Neural progenitor cell (in vitro differentiated cells): Measurements from ENCODE around the gene TIAM1. TPM values are rescaled to one million over a fixed set of nuclear protein-coding genes. Genes with fewer than 3 reads are reported as not detected.

Experiments used
- DNase-seq: peaks from one replicate; pipeline ENCODE4 v3.0.0-alpha.2; 2016; ENCODE audit warnings: low spot score
- H2AFZ ChIP-seq: fragments of 200-600 bp; sonication (generic); replicated peaks from 2 replicates; pipeline ENCODE4 v1.6.1; 2016; ENCODE audit warnings: antibody characterized with exemption
- H3F3A ChIP-seq: fragments of 200-600 bp; sonication (generic); 2 replicates; pipeline ENCODE4 v1.6.1; 2016; ENCODE audit warnings: antibody characterized with exemption, low read depth
- H3K27ac ChIP-seq: fragments of 200-600 bp; sonication (generic); 2 replicates; pipeline ENCODE4 v1.5.1; 2016; ENCODE audit warnings: mild to moderate bottlenecking
- H3K27me3 ChIP-seq: fragments of 200-600 bp; sonication (generic); 2 replicates; pipeline ENCODE4 v1.6.1; 2016; ENCODE audit warnings: mild to moderate bottlenecking, moderate library complexity
- H3K36me3 ChIP-seq: fragments of 200-600 bp; sonication (generic); 2 replicates; pipeline ENCODE4 v1.5.1; 2016
- H3K4me1 ChIP-seq: fragments of 200-600 bp; sonication (generic); 2 replicates; pipeline ENCODE4 v1.6.1; 2016; ENCODE audit warnings: mixed run types
- H3K4me2 ChIP-seq: fragments of 200-600 bp; sonication (generic); 2 replicates; pipeline ENCODE4 v1.6.1; 2016
- H3K4me3 ChIP-seq: fragments of 200-600 bp; sonication (generic); 2 replicates; pipeline ENCODE4 v1.5.1; 2016
- H3K79me2 ChIP-seq: fragments of 200-600 bp; sonication (generic); 2 replicates; pipeline ENCODE4 v1.6.1; 2016; ENCODE audit warnings: low read depth
- H3K9ac ChIP-seq: fragments of 200-600 bp; sonication (generic); 2 replicates; pipeline ENCODE4 v1.6.1; 2016
- H3K9me3 ChIP-seq: fragments of 200-600 bp; sonication (generic); 2 replicates; pipeline ENCODE4 v1.5.1; 2016; ENCODE audit warnings: low read depth
- H4K20me1 ChIP-seq: fragments of 200-600 bp; sonication (generic); 2 replicates; pipeline ENCODE4 v1.6.1; 2016; ENCODE audit warnings: low read depth
- H3K27ac Mint-ChIP-seq: 3 replicates; pipeline ENCODE4 v1.8.0; 2021; ENCODE audit warnings: mixed read lengths
- H3K27me3 Mint-ChIP-seq: 2 replicates; pipeline ENCODE4 v1.8.0; 2022; ENCODE audit warnings: low read depth, mild to moderate bottlenecking, inconsistent platforms, moderate library complexity, mixed read lengths; ENCODE audit not compliant: insufficient read depth
- H3K36me3 Mint-ChIP-seq: 3 replicates; pipeline ENCODE4 v1.8.0; 2021; ENCODE audit warnings: mixed read lengths
- H3K4me1 Mint-ChIP-seq: 3 replicates; pipeline ENCODE4 v1.8.0; 2021; ENCODE audit warnings: mixed read lengths
- H3K4me3 Mint-ChIP-seq: 3 replicates; pipeline ENCODE4 v1.8.0; 2021; ENCODE audit warnings: mild to moderate bottlenecking, moderate library complexity, mixed read lengths
- H3K9me3 Mint-ChIP-seq: 3 replicates; pipeline ENCODE4 v1.8.0; 2020; ENCODE audit warnings: mixed read lengths
- CTCF ChIP-seq: fragments of 200-600 bp; sonication (generic); IDR thresholded peaks from 2 replicates; pipeline ENCODE4 v1.5.1; 2017; ENCODE audit warnings: antibody characterized with exemption, mild to moderate bottlenecking
- EZH2 ChIP-seq: fragments of 200-600 bp; sonication (generic); IDR thresholded peaks from 2 replicates; pipeline ENCODE4 v1.6.1; 2017; ENCODE audit warnings: antibody characterized with exemption, mild to moderate bottlenecking, moderate library complexity
- EZH2phosphoT487 ChIP-seq: fragments of 200-600 bp; sonication (generic); IDR thresholded peaks from 2 replicates; pipeline ENCODE4 v1.6.1; 2017; ENCODE audit warnings: antibody characterized with exemption
- total RNA-seq: library from RNA; depleted of rRNA; stranded (reverse); fragments of >200 nt; gene quantifications from 2 replicates; pipeline ENCODE4 v1.2.3, GENCODE V29; 2015; ENCODE audit warnings: low replicate concordance

The TIAM1 gene
- total RNA-seq, 1 donor from 2014 or later: 27.2 TPM

GRCh38 chr21:31182231-31183140, 161.6 kb downstream of the TIAM1 start:
- H3K4me3 ChIP-seq: no peak overlapping the region
- H3K27me3 ChIP-seq: no peaks in the 10 kb centered on the region
- H3F3A ChIP-seq: no peaks in the 10 kb centered on the region
- DNase-seq: no peak
- H3K79me2 ChIP-seq: no peaks in the 10 kb centered on the region
- TF ChIP-seq CTCF: no peak
- no peak for TF ChIP-seq EZH2phosphoT487
- TF ChIP-seq EZH2: no peak
- Mint-ChIP-seq H3K4me3 (no peak overlapping the region), H3K27me3 (no peaks in the 10 kb centered on the region), H3K9me3 (no peaks in the 10 kb centered on the region), H3K36me3 (peaks cover 31% of the 10 kb centered on the region), H3K4me1 (peaks cover 4% of the 10 kb centered on the region), H3K27ac (peak overlapping the region; percentile 42)
- no peak overlapping the region for H3K27ac ChIP-seq
- no peaks in the 10 kb centered on the region for H4K20me1 ChIP-seq
- H3K9ac ChIP-seq: no peak overlapping the region
- H3K4me1 ChIP-seq: no peaks in the 10 kb centered on the region
- H3K36me3 ChIP-seq: no peaks in the 10 kb centered on the region
- no peak overlapping the region for H3K4me2 ChIP-seq
- H2AFZ ChIP-seq: no peak overlapping the region
- no peaks in the 10 kb centered on the region for H3K9me3 ChIP-seq

GRCh38 chr21:31181082-31181750, 162.8 kb downstream of the TIAM1 start:
- Histone ChIP-seq H3K4me1 (no peaks in the 10 kb centered on the region), H3K27ac (no peak overlapping the region), H3K9ac (no peak overlapping the region), H3K4me2 (no peak overlapping the region), H2AFZ (no peak overlapping the region), H3K36me3 (no peaks in the 10 kb centered on the region), H3F3A (no peaks in the 10 kb centered on the region), H4K20me1 (no peaks in the 10 kb centered on the region), H3K79me2 (no peaks in the 10 kb centered on the region), H3K27me3 (no peaks in the 10 kb centered on the region), H3K4me3 (no peak overlapping the region), H3K9me3 (no peaks in the 10 kb centered on the region)
- DNase-seq: no peak
- Mint-ChIP-seq H3K27ac (no peak overlapping the region), H3K4me1 (peaks cover 9% of the 10 kb centered on the region), H3K27me3 (no peaks in the 10 kb centered on the region), H3K4me3 (no peak overlapping the region), H3K9me3 (no peaks in the 10 kb centered on the region), H3K36me3 (peaks cover 37% of the 10 kb centered on the region)
- TF ChIP-seq EZH2phosphoT487 (no peak), EZH2 (no peak), CTCF (no peak)

GRCh38 chr21:31180256-31181081, 163.6 kb downstream of the TIAM1 start:
- Histone ChIP-seq H2AFZ (no peak overlapping the region), H3K9me3 (no peaks in the 10 kb centered on the region), H3K27ac (no peak overlapping the region), H3F3A (no peaks in the 10 kb centered on the region), H3K27me3 (no peaks in the 10 kb centered on the region), H4K20me1 (no peaks in the 10 kb centered on the region), H3K4me2 (no peak overlapping the region), H3K9ac (no peak overlapping the region), H3K79me2 (no peaks in the 10 kb centered on the region), H3K36me3 (no peaks in the 10 kb centered on the region), H3K4me1 (no peaks in the 10 kb centered on the region), H3K4me3 (no peak overlapping the region)
- TF ChIP-seq EZH2phosphoT487 (no peak), CTCF (peak; percentile 74)
- Mint-ChIP-seq H3K27me3 (peaks cover 3% of the 10 kb centered on the region), H3K9me3 (no peaks in the 10 kb centered on the region), H3K36me3 (peaks cover 42% of the 10 kb centered on the region), H3K4me1 (peaks cover 9% of the 10 kb centered on the region), H3K4me3 (no peak overlapping the region), H3K27ac (no peak overlapping the region)
- DNase-seq: peak; percentile 30
